IPS DF 6.9 (cell line): ENCODE results near the gene SRP9.

Source experiments
- DNase-seq: peaks from one replicate; pipeline ENCODE4 v3.0.0-alpha.2; 2013; ENCODE audit warnings: low read depth, low spot score
- H3K27ac ChIP-seq: one replicate; pipeline ENCODE4 v1.5.1; 2013; ENCODE audit warnings: low read length, control low read depth
- H3K27me3 ChIP-seq: 2 replicates; pipeline ENCODE4 v1.6.1; 2013; ENCODE audit warnings: mild to moderate bottlenecking, low read length; ENCODE audit not compliant: control insufficient read depth, insufficient read depth
- H3K36me3 ChIP-seq: 2 replicates; pipeline ENCODE4 v1.6.1; 2013; ENCODE audit warnings: low read length; ENCODE audit not compliant: control insufficient read depth, insufficient read depth
- H3K4me1 ChIP-seq: 2 replicates; pipeline ENCODE4 v1.6.1; 2013; ENCODE audit warnings: low read length; ENCODE audit not compliant: control insufficient read depth, insufficient read depth
- H3K4me3 ChIP-seq: 2 replicates; pipeline ENCODE4 v1.5.1; 2013; ENCODE audit warnings: mild to moderate bottlenecking, low read length
- H3K9me3 ChIP-seq: 2 replicates; pipeline ENCODE4 v1.6.1; 2013; ENCODE audit warnings: low read length, inconsistent platforms; ENCODE audit not compliant: control insufficient read depth, insufficient read depth
- WGBS: extraction: QIAGEN DNeasy Blood & Tissue Kit; methylation state at CpG from one replicate; pipeline ENCODE4 v1.1.7; 2013; ENCODE audit warnings: mixed read lengths, missing lambda C conversion rate; ENCODE audit not compliant: insufficient read length, insufficient coverage; 5-methylcytosine and 5-hydroxymethylcytosine counted together

SRP9 gene

DNA sequence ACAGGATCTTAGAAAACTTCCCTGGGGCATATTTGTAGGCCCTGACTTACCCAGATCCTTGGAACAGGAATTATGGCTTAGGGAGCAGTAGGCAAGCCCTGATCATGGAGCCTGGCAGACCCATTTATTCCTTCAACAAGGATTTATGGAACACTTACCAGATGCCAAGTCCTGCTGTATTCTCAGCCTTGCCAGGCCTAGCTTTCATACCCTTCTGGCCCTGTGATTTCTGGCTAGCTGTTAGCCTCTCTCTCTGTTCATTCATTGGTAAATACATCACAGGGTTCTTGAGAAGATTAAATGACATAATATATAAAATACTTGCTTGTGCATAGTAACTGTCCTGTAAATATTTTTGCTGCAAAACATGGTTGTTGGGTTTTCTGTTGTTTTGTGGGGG is 32.4 kb upstream of the SRP9 start:
- Histone ChIP-seq H3K36me3 (no peaks in the 10 kb centered on the region), H3K9me3 (no peaks in the 10 kb centered on the region), H3K4me3 (no peak overlapping the region), H3K27me3 (no peaks in the 10 kb centered on the region; the same call in 1 of the 2 replicates), H3K27ac (no peak overlapping the region), H3K4me1 (0 out of 2 replicates have a peak, but pooled peaks cover 1% of the 10 kb centered on the region)
- DNase-seq: no peak

DNA sequence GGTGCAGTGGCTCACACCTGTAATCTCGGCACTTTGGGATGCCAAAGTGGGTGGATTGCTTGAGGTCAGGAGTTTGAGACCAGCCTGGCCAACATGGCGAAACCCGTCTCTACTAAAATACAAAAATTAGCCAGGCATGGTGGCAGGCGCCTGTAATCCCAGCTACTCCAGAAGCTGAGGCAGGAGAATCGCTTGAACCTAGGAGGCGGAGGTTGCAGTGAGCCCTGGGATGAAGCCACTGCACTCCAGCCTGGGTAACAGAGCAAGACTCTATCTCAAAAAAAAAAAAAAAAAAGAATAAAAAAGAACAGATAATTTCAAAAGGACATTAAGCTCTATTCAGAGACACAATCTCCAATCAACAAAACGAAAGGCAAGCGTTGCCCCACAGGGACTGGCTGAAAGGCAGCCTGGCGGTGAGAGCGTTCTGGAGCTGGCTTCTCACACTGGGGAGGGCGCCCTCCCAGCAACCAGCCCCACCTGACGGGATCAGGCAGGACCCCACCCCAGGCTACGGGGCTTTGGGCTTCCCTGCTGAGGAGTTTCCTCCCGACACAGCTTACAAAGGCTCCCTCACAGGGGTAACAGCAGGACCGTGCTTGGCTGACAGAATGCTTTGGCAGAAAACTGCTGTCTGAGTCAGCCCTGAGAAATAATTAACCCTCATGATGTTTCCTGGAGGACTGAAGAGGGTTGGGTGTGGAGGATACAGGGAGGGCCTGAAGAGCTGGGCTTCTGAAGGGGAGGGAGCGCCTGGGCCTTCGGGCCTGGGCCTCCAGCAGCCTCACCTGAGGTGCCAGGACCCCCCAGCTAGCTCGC is 31.1 kb upstream of the SRP9 start:
- Histone ChIP-seq H3K4me1 (0 out of 2 replicates have a peak, but pooled peaks cover 1% of the 10 kb centered on the region), H3K9me3 (no peaks in the 10 kb centered on the region), H3K36me3 (no peaks in the 10 kb centered on the region), H3K4me3 (no peak overlapping the region), H3K27ac (no peak overlapping the region), H3K27me3 (no peaks in the 10 kb centered on the region; the same call in 1 of the 2 replicates)
- WGBS: no CpG with 5 or more reads among the region's 18 CpGs
- peak; percentile 58 for DNase-seq

DNA sequence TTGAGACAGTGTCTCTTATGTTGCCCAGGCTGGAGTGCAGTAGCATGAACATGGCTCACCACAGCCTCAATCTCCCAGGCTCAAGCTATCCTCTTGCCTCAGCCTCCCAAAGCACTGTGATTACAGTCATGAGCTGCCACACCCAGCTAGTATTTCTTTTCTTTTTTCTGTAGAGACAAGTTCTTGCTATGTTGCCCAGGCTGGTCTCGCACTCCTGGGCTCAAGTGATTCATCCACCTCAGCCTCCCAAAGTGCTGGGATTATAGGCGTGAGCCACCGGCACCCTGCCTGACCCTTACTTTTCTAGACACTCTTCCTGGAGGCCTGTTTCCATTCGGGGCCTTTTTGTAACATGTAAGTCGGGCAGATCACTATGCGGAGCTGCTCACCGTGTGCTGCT is 30.1 kb upstream of the SRP9 start:
- WGBS: no CpG with 5 or more reads among the region's 7 CpGs
- no peaks in the 10 kb centered on the region for H3K27me3 ChIP-seq
- H3K27ac ChIP-seq: no peak overlapping the region
- H3K9me3 ChIP-seq: no peaks in the 10 kb centered on the region
- DNase-seq: no peak
- H3K4me1 ChIP-seq: 0 out of 2 replicates have a peak, but pooled peaks cover 1% of the 10 kb centered on the region
- no peak overlapping the region for H3K4me3 ChIP-seq
- no peaks in the 10 kb centered on the region for H3K36me3 ChIP-seq

DNA sequence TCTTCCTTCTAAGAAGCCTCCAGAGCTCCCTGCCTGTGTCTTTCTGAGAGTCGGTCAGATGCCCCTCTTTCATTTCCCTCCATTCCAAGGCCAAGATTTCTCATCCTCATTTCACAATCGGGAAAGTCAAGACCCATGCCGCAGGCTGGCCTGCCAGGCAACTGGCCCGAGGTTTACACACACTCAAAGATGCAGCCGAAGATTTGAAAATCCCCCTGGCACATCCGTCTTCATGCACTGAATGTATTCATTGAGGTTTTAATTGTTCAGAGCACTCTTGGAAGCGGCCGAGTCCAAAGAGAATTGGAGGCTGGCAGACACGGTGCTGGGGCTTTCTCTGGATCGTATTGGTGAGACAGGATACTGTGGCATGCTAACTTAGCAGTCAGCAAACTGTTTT is 29.1 kb upstream of the SRP9 start:
- Histone ChIP-seq H3K4me1 (0 out of 2 replicates have a peak, but pooled peaks cover 1% of the 10 kb centered on the region), H3K27me3 (no peaks in the 10 kb centered on the region), H3K4me3 (no peak overlapping the region), H3K9me3 (no peaks in the 10 kb centered on the region), H3K27ac (no peak overlapping the region), H3K36me3 (no peaks in the 10 kb centered on the region)
- DNase-seq: no peak
- no CpG with 5 or more reads among the region's 10 CpGs for WGBS

DNA sequence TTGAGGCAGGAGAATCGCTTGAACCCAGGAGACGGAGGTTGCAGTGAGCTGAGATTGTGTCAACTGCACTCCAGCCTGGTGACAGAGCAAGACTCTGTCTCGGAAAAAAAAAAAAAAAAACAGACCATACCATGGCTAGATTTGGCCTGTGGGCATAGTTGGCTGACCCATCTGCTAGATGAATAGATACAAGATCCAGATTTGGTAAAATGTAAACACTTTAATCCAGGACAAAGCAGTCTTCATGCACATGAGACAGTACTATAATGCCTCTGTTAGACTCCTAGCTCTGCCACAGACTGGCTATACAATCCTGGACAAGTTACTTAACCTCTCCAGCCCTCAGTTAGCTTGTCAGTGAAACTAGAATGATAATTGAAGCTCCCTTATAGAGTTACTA is 27.9 kb upstream of the SRP9 start:
- Histone ChIP-seq H3K9me3 (no peaks in the 10 kb centered on the region), H3K4me1 (0 out of 2 replicates have a peak, but pooled peaks cover 1% of the 10 kb centered on the region), H3K27me3 (no peaks in the 10 kb centered on the region), H3K27ac (no peak overlapping the region), H3K4me3 (no peak overlapping the region), H3K36me3 (no peaks in the 10 kb centered on the region)
- no CpG with 5 or more reads among the region's 3 CpGs for WGBS
- DNase-seq: no peak

DNA sequence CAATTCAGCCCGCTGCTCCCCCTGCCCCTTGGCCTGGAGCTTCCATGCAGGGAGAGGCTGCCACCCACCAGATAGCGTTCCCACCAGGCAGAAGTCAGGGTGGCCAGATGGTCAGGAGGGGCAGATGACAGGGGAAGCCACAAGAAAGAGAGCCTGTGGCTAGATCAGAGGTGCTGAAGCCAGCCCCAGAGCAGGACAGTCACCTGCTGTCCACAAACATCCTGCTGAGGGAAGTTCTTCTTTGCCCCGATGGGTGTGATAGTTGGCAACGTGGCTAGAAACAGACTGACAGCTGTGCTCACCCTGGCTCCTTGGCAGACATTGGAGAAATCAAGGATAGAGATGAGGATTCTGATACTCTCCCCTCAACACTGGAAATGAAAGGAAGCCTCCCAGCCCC is 27.2 kb upstream of the SRP9 start:
- no peaks in the 10 kb centered on the region for H3K9me3 ChIP-seq
- no CpG with 5 or more reads among the region's 4 CpGs for WGBS
- H3K27ac ChIP-seq: no peak overlapping the region
- no peaks in the 10 kb centered on the region for H3K36me3 ChIP-seq
- no peak for DNase-seq
- H3K4me1 ChIP-seq: 0 out of 2 replicates have a peak, but pooled peaks cover 1% of the 10 kb centered on the region
- H3K4me3 ChIP-seq: no peak overlapping the region
- no peaks in the 10 kb centered on the region for H3K27me3 ChIP-seq

DNA sequence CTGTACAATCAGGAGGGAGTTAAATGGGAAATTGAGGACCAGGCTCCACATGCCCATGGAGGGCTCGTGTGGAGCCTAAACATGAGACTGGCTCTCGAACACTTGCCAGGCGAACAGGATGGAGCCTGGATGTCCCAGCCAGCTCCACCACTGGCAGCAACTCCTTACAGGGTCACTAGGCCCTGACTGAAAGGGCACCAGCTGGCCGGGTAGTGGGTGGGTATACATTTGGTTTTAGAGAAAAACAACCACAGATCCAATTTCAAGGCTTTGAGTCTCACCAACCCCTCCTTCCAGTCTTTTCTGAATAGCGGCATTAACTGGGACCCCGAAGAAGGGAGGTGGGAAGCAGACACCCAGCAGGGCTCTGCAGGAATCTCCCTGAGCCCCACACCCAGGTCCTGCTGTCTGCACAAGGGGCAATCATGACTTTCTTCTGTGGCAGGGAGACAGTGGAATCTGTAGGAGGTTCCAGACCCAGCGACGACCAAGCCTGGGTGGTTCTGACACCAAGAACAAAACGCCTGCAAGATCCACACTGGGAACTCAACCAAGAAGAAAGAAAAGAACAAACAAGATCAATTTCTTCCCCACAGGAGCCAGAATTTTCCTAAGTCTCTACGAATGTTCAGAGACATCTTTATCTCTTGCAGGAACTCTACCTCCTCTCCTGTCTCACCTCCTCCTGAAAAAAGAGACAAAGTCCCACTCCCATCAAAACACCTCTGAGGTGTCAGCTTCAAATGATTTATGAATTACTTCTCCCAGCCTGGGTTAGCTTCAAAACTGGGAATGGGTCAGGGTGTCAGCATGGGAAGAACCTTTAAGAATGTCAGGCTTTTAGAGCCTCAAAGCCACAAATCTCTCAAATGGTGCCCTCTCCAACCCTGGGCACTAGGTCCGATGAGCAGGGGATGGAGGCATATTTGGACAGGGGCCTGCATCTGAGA is 26.5 kb upstream of the SRP9 start:
- Histone ChIP-seq H3K4me1 (peaks cover 1% of the 10 kb centered on the region; the same call in 1 of the 2 replicates), H3K9me3 (no peaks in the 10 kb centered on the region), H3K27ac (no peak overlapping the region), H3K27me3 (no peaks in the 10 kb centered on the region), H3K36me3 (no peaks in the 10 kb centered on the region), H3K4me3 (no peak overlapping the region)
- WGBS: no CpG with 5 or more reads among the region's 11 CpGs
- DNase-seq: no peak

DNA sequence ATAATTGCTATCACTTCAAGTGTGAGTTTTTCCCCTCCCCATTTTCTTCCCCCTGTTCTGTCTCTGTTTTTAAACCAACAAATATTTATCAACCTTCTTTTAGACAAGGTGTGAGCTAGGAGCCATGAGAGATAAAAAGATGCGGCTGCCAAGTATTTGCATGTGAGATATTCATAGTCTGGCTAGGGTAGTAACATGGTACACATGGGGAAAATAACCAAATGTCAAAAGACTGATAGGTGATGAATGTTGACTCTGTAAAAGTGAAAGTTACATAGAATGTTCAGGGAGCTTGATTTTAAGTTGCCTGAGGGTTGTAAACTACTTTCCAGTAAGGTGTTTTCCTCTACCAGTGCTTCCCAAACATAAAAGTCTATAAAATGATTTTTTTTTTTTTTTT is 25.4 kb upstream of the SRP9 start:
- Histone ChIP-seq H3K4me1 (no peaks in the 10 kb centered on the region; the same call in 1 of the 2 replicates), H3K27me3 (no peaks in the 10 kb centered on the region), H3K9me3 (no peaks in the 10 kb centered on the region), H3K36me3 (no peaks in the 10 kb centered on the region), H3K27ac (no peak overlapping the region), H3K4me3 (no peak overlapping the region)
- no CpG with 5 or more reads among the region's 1 CpG for WGBS
- no peak for DNase-seq

DNA sequence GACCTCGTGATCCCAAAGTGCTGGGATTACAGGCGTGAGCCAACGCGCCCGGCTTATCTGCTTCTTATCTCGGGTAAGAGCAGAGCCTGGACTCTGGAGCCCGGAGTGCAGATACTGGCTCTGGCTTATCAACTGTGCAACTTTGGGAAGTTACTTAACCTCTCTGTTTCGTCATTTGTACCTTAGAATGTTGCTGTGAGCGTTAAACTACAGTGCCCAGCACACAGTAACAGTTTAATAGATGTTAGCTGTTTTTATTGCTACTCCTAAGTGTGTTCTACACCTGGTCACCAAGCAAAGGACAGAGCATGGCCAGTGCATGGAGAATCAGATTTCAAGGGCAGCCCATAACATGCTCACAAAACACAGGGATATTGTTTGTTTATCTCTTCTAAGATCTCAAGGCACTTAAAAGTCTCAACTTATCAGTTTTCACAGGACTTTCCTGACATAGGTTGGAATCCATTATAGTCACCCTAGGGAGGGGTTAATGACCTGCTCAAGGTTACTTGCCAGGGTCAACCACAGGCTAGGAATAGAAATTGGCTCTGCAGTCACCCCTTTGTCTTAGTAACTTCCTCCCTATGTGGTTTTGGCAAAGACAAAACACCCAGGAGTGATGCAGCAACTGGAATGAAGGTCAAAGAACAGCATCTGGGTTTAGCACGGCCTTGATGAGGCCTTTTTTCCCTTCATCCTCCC is 22.5 kb upstream of the SRP9 start:
- no peak overlapping the region for H3K27ac ChIP-seq
- no peaks in the 10 kb centered on the region; the same call in 1 of the 2 replicates for H3K4me1 ChIP-seq
- WGBS: no CpG with 5 or more reads among the region's 10 CpGs

More for the DNA sequence above, 22.5 kb upstream of the SRP9 start:
- DNase-seq: no peak
- Histone ChIP-seq H3K36me3 (no peaks in the 10 kb centered on the region), H3K9me3 (no peaks in the 10 kb centered on the region), H3K27me3 (no peaks in the 10 kb centered on the region), H3K4me3 (no peak overlapping the region)
